ENCODE results near the gene SSH2.
"Not testable (repeated sequence)": the region's sequence is repeated elsewhere in the genome, so short reads cannot be mapped to it uniquely, and the experiment has no call there.

Gene SSH2

GRCh38 chr17:29709866-29710519 is 220.0 kb downstream of the SSH2 start:
- DNase-seq (ENCODE audit: low read depth): no peak

DNA sequence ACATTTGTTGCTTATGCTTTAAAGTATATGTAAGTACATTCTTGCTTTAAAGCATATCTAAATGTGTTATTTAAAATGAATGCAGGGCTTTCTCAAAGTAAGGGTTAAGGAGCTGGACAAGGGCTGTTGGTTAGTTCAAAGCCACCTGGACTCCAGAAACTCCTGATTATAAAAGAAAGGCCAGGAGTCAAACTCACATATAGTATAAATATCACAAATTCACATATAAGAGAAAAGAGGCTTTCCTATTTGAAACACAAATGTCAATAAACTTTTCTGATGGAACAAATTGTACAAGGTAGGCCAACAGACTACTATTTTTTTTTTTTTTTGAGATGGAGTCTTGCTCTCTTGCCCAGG is 222.8 kb downstream of the SSH2 start:
- DNase-seq (ENCODE audit: low read depth): no peak

GRCh38 chr17:29706045-29706431 is 224.0 kb downstream of the SSH2 start:
- no peak for DNase-seq (ENCODE audit: low read depth)

DNA sequence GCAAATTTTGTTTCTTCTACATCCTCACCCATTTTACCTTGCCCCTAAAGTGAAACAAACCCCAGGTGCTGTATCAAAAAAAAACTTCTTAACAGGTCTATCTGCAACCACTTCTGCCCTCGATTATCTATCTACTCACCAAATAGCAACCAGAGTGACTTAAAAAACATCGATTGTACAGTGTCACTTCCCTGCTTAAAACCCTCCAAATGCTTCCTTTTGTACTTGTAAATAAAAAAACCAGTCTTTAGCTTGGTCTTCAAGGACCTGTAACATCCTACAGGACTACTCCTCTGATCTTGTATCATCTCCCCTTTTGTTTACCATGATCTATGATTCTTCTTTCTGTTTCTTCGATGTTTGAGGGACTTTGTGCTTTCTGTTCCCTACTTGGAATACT is 224.6 kb downstream of the SSH2 start:
- DNase-seq (ENCODE audit: low read depth): no peak

DNA sequence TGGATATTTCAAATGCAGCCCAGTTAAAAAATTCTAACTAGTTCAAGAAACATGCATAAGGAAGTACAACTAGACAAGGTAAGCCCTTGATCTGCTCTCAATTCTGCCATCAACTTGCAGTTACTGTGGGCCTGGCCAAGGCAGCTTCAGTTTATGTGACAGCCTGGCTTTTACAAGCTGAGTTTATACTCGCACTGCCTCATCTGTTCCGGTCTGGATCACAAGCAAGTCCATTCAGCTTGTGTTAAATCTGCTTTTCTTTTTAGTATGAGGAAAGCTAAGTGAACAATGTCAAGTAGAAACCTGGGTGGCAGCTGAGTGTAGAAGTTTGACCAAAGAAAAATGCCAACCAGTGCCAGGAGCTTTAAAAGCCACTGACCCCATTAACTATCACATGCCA is 230.7 kb downstream of the SSH2 start:
- DNase-seq (ENCODE audit: low read depth): no peak

- DNase-seq (ENCODE audit: low read depth): no peak
These were observed 231.2 kb downstream of the SSH2 start for GRCh38 chr17:29698837-29699236.

DNA sequence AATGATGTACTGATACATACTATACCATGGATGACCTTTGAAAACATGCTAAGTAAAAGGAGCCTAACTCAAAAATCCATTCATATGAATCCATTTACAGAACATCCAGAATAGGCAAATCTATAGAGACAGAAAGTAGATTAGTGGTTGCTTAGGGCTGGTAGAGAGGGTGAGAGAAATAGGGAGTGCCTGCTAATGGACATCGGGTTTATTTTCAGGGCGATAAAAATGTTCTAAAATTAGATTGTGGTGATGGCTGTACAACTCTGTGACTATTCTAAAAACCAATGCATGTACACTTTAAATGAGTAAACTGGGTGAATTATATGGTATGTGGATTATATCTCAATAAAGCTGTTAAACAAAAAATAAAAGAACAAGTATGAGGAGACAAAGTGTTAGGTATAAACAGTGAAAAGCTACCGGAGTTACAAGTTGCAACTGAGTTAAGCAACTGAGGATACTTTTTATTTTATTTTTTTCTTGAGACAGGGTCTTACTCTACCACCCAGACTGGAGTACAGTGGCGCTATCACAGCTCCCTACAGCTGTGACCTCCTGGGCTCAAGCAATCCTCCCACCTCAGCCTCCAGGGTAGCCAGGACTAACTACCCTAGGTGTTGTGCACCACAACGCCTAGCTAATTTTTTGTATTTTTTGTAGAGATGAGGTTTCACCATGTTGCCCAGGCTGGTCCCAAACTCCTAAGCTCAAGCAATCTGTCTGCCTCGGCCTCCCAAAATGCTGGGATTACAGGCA is 231.8 kb downstream of the SSH2 start:
- no peak for DNase-seq (ENCODE audit: low read depth)

- no peak for DNase-seq (ENCODE audit: low read depth)
These were observed 232.7 kb downstream of the SSH2 start for GRCh38 chr17:29697371-29697770.

DNA sequence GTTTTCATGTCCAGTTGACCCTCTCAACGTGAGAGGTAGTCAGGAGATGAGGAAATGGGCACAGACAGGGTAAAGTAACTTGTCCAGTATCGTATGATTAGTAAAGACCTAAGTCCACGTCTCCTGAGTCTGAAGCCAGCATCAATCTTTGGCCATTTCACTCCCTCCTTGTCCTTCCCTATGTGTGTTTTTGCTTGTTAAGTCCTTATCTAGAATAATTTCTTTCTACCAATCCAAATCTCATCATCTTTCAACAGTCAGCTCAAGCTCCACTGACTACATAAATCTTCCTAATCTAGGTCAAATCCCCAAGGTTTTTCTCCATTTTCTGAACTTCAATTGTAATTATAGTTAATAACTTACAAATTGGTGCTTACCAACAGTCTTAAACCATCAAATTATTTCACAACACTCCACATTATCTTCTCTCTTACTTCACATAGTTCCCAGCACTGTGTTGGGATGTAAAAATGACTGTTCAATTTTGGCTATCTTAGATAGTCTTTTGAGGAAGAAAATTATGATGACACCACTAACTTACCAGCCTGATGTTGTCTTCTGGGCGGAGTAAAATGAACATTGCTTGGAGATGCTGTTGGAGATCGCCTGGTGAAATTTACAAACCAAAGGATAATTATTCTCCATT is 235.0 kb downstream of the SSH2 start:
- no peak for DNase-seq (ENCODE audit: low read depth)

- DNase-seq (ENCODE audit: low read depth): no peak
These were observed 236.3 kb downstream of the SSH2 start for GRCh38 chr17:29693751-29694150.

DNA sequence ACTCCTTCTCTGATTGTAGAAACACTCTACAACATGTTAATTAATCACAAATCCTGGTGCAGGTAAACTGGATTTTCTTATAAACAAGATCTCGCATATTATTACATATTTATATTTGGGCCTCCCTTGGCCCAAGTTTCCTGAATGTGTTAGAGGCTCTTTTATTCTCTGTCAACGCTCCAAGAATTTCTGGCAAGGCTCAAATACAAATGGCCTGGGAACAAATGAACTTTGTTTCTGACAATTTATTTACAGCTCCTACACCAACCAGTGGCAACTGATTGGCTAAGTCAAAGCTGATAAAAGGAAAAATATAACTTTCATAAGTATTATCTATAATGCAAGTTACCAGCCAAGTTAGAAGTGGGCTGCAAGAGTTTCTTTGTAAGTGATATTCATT is 242.4 kb downstream of the SSH2 start:
- no peak for DNase-seq (ENCODE audit: low read depth)

GRCh38 chr17:29686993-29687590 is 242.9 kb downstream of the SSH2 start:
- DNase-seq (ENCODE audit: low read depth): no peak

- DNase-seq (ENCODE audit: low read depth): no peak
These were observed 246.5 kb downstream of the SSH2 start for GRCh38 chr17:29683481-29683880.

DNA sequence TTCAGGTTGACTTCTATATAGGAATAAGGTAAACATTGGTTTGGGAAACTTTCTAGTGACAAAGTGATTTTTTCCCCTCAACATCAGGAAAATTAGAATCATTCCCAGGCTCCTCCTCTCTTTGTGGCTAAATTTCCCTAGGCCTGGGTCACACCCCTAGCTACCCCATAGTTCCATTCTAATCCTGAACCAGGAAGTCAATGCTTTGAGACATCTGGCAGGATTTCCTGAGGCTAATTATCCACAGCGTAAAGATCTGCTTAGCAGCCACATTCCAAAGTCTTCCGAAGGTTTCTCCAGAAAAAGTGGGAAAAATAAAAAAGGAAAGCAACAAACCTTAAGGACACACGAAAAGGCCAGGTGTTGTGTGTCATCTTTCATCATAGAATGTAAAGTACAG is 247.0 kb downstream of the SSH2 start:
- no peak for DNase-seq (ENCODE audit: low read depth)

DNA sequence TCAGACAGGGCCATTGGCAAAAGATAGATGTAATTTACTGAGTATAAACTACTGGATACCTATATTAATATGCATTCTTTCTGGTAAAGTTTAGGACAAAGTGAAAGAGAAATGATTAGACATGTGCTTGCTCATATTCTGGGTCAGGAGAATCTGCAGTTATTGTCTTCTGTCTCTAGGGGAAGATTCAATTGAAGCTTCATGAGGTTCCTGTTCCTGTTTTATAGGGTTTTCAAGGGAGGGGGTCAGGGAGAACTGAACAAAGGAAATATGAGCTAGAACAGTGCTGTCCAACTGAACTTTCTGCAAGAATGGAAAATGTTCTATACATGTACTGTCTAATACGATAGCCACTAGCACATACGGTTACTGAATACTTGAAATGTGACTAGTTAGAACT is 248.0 kb downstream of the SSH2 start:
- DNase-seq (ENCODE audit: low read depth): no peak

- no peak for DNase-seq (ENCODE audit: low read depth)
These were observed 252.2 kb downstream of the SSH2 start for GRCh38 chr17:29677824-29678223.

DNA sequence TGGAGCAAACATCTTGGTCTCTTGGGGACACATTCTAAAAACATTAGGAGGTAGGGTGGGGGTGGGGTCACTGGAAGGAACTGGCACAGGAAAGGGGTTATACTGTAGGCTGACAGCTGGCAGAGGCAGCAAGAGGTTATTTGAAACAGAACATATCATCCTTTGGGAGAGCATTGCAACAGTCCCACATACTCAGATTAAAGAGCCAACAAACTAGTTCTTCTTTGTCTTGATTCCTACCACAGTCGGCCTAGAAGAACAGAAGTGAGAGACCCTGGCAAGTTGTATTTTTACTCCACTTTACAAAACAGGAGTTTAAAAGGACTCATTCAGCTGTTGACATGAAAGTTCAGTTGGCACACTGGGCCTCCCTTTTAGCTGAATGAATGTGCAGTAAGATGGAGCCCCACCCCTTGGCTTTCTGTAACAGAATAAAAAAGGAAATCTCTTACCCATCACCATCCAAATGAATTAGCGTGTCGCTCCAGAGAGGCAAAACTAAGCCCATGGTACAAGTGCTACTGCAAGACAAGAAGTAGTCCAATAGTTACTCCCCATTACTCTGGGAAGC is 252.7 kb downstream of the SSH2 start:
- no peak for DNase-seq (ENCODE audit: low read depth)

- not testable (repeated sequence) for DNase-seq (ENCODE audit: low read depth)
These were observed 254.1 kb downstream of the SSH2 start for GRCh38 chr17:29675961-29676360.

DNA sequence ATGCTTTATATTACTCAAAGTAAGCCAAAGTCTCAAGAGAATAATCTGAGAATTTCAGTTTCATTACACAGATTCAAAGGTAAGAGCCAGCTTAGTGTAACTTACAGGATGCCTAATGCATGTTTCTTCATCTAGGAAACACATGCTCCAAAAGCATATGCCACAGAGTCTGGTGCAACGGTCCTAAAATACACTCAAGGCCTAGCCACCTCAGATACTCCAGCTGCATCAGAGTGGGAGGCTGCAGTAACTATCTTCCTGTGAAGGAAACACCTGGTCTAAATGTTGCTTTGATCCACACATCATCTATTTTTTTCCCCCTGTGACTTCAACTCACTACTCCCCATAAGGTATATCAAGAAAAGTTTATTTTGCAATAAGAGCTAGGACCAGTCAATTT is 255.7 kb downstream of the SSH2 start:
- no peak for DNase-seq (ENCODE audit: low read depth)

GRCh38 chr17:29671661-29672060 is 258.4 kb downstream of the SSH2 start:
- DNase-seq (ENCODE audit: low read depth): no peak

GRCh38 chr17:29669266-29669665 is 260.8 kb downstream of the SSH2 start:
- no peak for DNase-seq (ENCODE audit: low read depth)

GRCh38 chr17:29667969-29668368 is 262.1 kb downstream of the SSH2 start:
- DNase-seq (ENCODE audit: low read depth): no peak

GRCh38 chr17:29665481-29665810 is 264.6 kb downstream of the SSH2 start:
- no peak for DNase-seq (ENCODE audit: low read depth)

All from T-helper 22 cell (primary cell).